GM18520 (cell line): ENCODE measurements around the gene DCAF12.
A peak's percentile ranks its signal among the peaks of the same experiment; 100 is the strongest.
"Not testable (repeated sequence)": the region's sequence is repeated elsewhere in the genome, so short reads cannot be mapped to it uniquely, and the experiment has no call there.

Source experiments
- ATAC-seq: cut with Tn5 transposase; IDR thresholded peaks from one replicate; pipeline ENCODE4 v1.9.1; 2021; ENCODE audit not compliant: unreplicated experiment

Gene DCAF12

GRCh38 chr9:34072410-34072809 is 54.1 kb downstream of the DCAF12 start:
- ATAC-seq, result no peak

GRCh38 chr9:34070606-34071324 is 55.7 kb downstream of the DCAF12 start:
- no peak for ATAC-seq

- ATAC-seq, result no peak
Observed at GRCh38 chr9:34069831-34070230, 56.7 kb downstream of the DCAF12 start.

GRCh38 chr9:34065541-34065940 is 61.0 kb downstream of the DCAF12 start:
- no peak for ATAC-seq

GRCh38 chr9:34059954-34060353 is 66.5 kb downstream of the DCAF12 start:
- ATAC-seq, result no peak

- ATAC-seq, result no peak
Observed at GRCh38 chr9:34059281-34059680, 67.2 kb downstream of the DCAF12 start.

GRCh38 chr9:34049630-34050384 is 76.7 kb downstream of the DCAF12 start:
- ATAC-seq, result no peak

- peak; percentile 76 for ATAC-seq
Observed at GRCh38 chr9:34048727-34049629, 77.5 kb downstream of the DCAF12 start, which contains the start of gene UBAP2. Gene UBAP2, minus strand, starts transcription at chr9:34048887. Its CDS starts 31,739 bp downstream, at chr9:34017148.

- ATAC-seq, result peak; percentile 20
Observed at GRCh38 chr9:34047864-34048726, 78.4 kb downstream of the DCAF12 start.

GRCh38 chr9:34046784-34047379 is 79.6 kb downstream of the DCAF12 start:
- ATAC-seq, result no peak

- ATAC-seq, result no peak
Observed at GRCh38 chr9:34045903-34046302, 80.6 kb downstream of the DCAF12 start.

GRCh38 chr9:34042074-34042473 is 84.4 kb downstream of the DCAF12 start:
- ATAC-seq, result not testable (repeated sequence)

GRCh38 chr9:34038851-34039250 is 87.6 kb downstream of the DCAF12 start:
- ATAC-seq, result not testable (repeated sequence)

- ATAC-seq, result no peak
Observed at GRCh38 chr9:34037626-34038025, 88.9 kb downstream of the DCAF12 start.

- ATAC-seq, result no peak
Observed at GRCh38 chr9:34036625-34037024, 89.9 kb downstream of the DCAF12 start.
